ENCODE measurements around the gene ZNF341.

- TF ChIP-seq POLR2A (IDR thresholded peaks at IDR 0.05) (no peak), CTCF (IDR thresholded peaks at IDR 0.05) (no peak), EP300 (IDR thresholded peaks at IDR 0.05) (no peak), POLR2AphosphoS5 (IDR thresholded peaks at IDR 0.05) (no peak)
These were observed 64.6 kb downstream of the ZNF341 start for GRCh38 chr20:33796263-33796906.
